Progenitor cell of endocrine pancreas (in vitro differentiated cells): ENCODE measurements around the gene APBB2. TPM values are rescaled to one million over a fixed set of nuclear protein-coding genes. Genes with fewer than 3 reads are reported as not detected.

Experiments used
- DNase-seq: peaks from one replicate; pipeline ENCODE4 v3.0.0; 2021; ENCODE audit warnings: low spot score; ENCODE audit not compliant: unreplicated experiment
- H3K27ac Mint-ChIP-seq: 2 replicates; pipeline ENCODE4 v1.8.0; 2021; ENCODE audit warnings: mild to moderate bottlenecking, moderate library complexity, mixed read lengths
- H3K27me3 Mint-ChIP-seq: 2 replicates; pipeline ENCODE4 v1.8.0; 2021; ENCODE audit warnings: mixed read lengths
- H3K36me3 Mint-ChIP-seq: 2 replicates; pipeline ENCODE4 v1.8.0; 2022; ENCODE audit warnings: mixed read lengths; ENCODE audit not compliant: insufficient read depth
- H3K4me1 Mint-ChIP-seq: 2 replicates; pipeline ENCODE4 v1.8.0; 2021; ENCODE audit warnings: low read depth, mixed read lengths
- H3K4me3 Mint-ChIP-seq: 2 replicates; pipeline ENCODE4 v1.8.0; 2021; ENCODE audit warnings: low read depth, mild to moderate bottlenecking, moderate library complexity, mixed read lengths
- H3K9me3 Mint-ChIP-seq: 2 replicates; pipeline ENCODE4 v1.8.0; 2021; ENCODE audit warnings: low read depth, mixed read lengths
- total RNA-seq: library from RNA; stranded (reverse); gene quantifications from 2 replicates; pipeline ENCODE4 v1.2.1, GENCODE V29; 2021
- TF ChIP-seq, protein P1 (sequence below): fragments of 200-600 bp; sonication (generic); IDR thresholded peaks from one replicate; pipeline ENCODE4 v1.5.0; 2021; ENCODE audit warnings: antibody characterized with exemption, mild to moderate bottlenecking; ENCODE audit not compliant: unreplicated experiment

APBB2 gene
- total RNA-seq, 1 donor from 2014 or later = 61.7 TPM

DNA sequence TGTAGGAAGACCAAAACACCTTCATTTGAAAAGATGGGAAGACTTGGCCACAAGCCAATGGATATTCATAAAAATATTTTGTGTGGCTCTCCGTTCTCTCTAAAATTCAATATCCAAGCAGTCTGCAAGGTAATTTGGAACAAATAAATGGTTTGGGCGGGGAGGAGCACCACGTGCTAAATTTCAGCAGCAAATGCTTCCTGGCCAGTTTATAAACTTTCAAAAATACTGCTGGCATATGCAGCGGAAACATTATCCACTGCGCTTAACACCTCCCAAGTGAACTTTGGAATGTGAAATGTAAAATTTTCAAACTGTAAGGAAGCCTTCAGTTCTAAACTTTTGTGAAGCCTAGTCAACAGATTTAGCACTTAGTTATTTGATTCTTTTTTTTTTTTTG, 273.6 kb downstream of the APBB2 start:
- Mint-ChIP-seq H3K27ac (no peak overlapping the region), H3K4me3 (no peak overlapping the region), H3K9me3 (no peaks in the 10 kb centered on the region), H3K36me3 (peaks cover 8% of the 10 kb centered on the region), H3K27me3 (no peaks in the 10 kb centered on the region), H3K4me1 (peaks cover 7% of the 10 kb centered on the region)
- DNase-seq = no peak
- TF ChIP-seq, protein P1, sequence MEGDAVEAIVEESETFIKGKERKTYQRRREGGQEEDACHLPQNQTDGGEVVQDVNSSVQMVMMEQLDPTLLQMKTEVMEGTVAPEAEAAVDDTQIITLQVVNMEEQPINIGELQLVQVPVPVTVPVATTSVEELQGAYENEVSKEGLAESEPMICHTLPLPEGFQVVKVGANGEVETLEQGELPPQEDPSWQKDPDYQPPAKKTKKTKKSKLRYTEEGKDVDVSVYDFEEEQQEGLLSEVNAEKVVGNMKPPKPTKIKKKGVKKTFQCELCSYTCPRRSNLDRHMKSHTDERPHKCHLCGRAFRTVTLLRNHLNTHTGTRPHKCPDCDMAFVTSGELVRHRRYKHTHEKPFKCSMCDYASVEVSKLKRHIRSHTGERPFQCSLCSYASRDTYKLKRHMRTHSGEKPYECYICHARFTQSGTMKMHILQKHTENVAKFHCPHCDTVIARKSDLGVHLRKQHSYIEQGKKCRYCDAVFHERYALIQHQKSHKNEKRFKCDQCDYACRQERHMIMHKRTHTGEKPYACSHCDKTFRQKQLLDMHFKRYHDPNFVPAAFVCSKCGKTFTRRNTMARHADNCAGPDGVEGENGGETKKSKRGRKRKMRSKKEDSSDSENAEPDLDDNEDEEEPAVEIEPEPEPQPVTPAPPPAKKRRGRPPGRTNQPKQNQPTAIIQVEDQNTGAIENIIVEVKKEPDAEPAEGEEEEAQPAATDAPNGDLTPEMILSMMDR = no peak

DNA sequence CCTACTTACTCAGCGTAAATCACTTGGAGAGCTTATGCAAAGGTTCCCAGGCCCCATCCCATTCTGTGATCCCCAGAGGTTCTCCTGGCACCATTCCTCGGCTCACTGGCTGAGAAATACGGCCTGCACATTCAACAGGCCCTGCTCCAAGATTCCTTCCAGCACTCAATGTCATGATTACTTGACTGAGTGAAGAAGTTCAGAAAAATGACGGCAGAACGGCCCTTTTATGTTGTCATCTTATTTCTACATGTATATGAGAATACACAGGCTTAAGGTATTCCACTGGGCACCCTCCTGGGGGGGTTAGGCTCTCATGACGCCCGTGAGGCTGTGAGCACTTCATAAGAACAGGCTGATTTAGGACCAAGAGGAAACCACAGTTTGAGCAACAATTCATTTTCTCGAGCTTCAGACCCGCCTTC, 274.0 kb downstream of the APBB2 start:
- Mint-ChIP-seq H3K4me3 (no peak overlapping the region), H3K27me3 (no peaks in the 10 kb centered on the region), H3K27ac (no peak overlapping the region), H3K4me1 (peaks cover 8% of the 10 kb centered on the region), H3K36me3 (peaks cover 8% of the 10 kb centered on the region), H3K9me3 (no peaks in the 10 kb centered on the region)
- no peak for DNase-seq
- TF ChIP-seq, protein P1 = no peak

DNA sequence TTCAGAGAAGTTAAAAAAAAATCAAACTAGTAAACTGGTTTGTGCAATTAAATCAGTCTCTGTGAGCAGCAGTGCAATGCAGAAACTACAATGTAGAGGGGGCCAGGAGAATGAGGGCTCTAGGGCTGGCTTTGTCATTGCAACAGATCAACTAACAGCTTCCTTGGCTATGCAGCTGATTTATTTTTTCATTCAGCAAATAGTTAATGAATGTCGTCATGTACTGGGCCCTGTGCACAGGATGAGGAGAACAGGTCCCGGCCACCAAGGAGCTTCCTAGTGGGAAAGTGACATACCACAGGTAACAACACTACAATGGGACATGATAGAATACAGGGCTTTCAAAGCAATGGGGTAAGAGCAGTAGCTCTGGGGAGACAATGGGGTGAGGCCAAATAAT, 274.5 kb downstream of the APBB2 start:
- TF ChIP-seq, protein P1 = no peak
- H3K9me3 Mint-ChIP-seq = no peaks in the 10 kb centered on the region
- no peak overlapping the region for H3K27ac Mint-ChIP-seq
- no peak overlapping the region for H3K4me3 Mint-ChIP-seq
- H3K27me3 Mint-ChIP-seq = no peaks in the 10 kb centered on the region
- peaks cover 8% of the 10 kb centered on the region for H3K36me3 Mint-ChIP-seq
- no peak for DNase-seq
- peaks cover 12% of the 10 kb centered on the region for H3K4me1 Mint-ChIP-seq

DNA sequence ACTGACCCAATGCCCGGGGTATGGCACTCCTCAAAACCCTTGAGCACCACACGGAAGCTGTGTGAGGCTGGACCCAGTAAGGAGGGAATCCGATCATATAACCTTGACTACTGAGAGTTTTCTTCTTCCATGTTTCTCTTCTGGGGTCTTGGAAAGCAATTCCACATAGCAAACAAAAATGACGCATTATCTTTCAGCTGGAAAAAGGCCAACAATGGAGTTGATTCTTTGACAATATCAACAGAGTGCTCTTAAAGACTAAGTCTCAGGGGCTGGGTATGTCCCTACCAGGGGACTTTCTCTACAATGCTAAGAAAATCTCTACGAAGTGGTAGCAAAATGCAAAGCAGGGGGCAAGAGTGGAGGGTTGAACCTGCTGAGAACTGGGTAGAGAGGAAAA, 276.0 kb downstream of the APBB2 start:
- Mint-ChIP-seq H3K9me3 (no peaks in the 10 kb centered on the region), H3K27ac (no peak overlapping the region), H3K36me3 (peaks cover 7% of the 10 kb centered on the region), H3K4me3 (no peak overlapping the region), H3K27me3 (no peaks in the 10 kb centered on the region), H3K4me1 (peaks cover 12% of the 10 kb centered on the region)
- no peak for DNase-seq
- TF ChIP-seq, protein P1 = no peak

DNA sequence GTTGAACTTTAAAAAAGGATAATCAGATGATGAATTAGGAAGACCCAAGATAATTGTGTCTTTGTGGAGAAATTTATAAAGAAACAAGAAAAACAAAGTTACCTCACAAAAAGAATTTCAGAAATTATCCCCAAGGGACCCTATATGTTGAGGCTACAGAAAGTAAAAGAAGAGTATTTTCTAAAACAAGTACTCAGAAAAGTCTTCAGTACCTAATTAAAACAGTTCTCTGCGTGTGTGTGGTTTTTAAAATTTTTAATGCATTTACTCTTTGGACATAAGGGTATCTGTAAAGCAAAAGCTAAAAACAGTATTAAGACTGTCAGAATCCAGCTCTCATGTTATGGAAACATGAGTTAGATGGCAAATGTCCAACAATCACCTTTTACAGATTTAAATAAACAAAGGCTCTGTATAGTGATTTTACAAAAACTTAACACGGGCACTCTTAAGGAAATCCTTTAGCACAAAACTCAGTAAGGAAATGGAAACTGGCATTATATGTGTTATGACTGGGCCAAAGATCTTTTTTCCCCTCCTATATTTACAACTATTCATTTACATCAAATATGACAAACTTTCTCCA, 277.1 kb downstream of the APBB2 start:
- DNase-seq = no peak
- H3K9me3 Mint-ChIP-seq = no peaks in the 10 kb centered on the region
- TF ChIP-seq, protein P1 = no peak
- peaks cover 12% of the 10 kb centered on the region for H3K4me1 Mint-ChIP-seq
- H3K4me3 Mint-ChIP-seq = no peak overlapping the region
- H3K27me3 Mint-ChIP-seq = no peaks in the 10 kb centered on the region
- H3K27ac Mint-ChIP-seq = no peak overlapping the region
- peaks cover 6% of the 10 kb centered on the region for H3K36me3 Mint-ChIP-seq
